IPS-20b (cell line): ENCODE data around the gene AKAP7.

Experiments used
- H3K27ac ChIP-seq: one replicate; pipeline ENCODE4 v1.5.1; 2013; ENCODE audit warnings: low read length
- H3K27me3 ChIP-seq: 2 replicates; pipeline ENCODE4 v1.6.1; 2013; ENCODE audit warnings: mild to moderate bottlenecking, low read length, inconsistent platforms; ENCODE audit not compliant: insufficient read depth
- H3K36me3 ChIP-seq: 2 replicates; pipeline ENCODE4 v1.6.1; 2013; ENCODE audit warnings: low read depth, mild to moderate bottlenecking, inconsistent platforms, low read length, moderate library complexity; ENCODE audit not compliant: insufficient read depth
- H3K4me1 ChIP-seq: 2 replicates; pipeline ENCODE4 v1.6.1; 2013; ENCODE audit warnings: mild to moderate bottlenecking, control low read depth, inconsistent platforms, low read length, moderate library complexity; ENCODE audit not compliant: insufficient read depth
- H3K4me3 ChIP-seq: 2 replicates; pipeline ENCODE4 v1.5.1; 2013; ENCODE audit warnings: mild to moderate bottlenecking, low read length, inconsistent platforms
- H3K9ac ChIP-seq: 2 replicates; pipeline ENCODE4 v1.6.1; 2013; ENCODE audit warnings: low read depth, mild to moderate bottlenecking, inconsistent platforms, low read length, moderate library complexity
- H3K9me3 ChIP-seq: 2 replicates; pipeline ENCODE4 v1.6.1; 2013; ENCODE audit warnings: mild to moderate bottlenecking, low read depth, low read length, inconsistent platforms; ENCODE audit not compliant: insufficient read depth

Gene AKAP7

DNA sequence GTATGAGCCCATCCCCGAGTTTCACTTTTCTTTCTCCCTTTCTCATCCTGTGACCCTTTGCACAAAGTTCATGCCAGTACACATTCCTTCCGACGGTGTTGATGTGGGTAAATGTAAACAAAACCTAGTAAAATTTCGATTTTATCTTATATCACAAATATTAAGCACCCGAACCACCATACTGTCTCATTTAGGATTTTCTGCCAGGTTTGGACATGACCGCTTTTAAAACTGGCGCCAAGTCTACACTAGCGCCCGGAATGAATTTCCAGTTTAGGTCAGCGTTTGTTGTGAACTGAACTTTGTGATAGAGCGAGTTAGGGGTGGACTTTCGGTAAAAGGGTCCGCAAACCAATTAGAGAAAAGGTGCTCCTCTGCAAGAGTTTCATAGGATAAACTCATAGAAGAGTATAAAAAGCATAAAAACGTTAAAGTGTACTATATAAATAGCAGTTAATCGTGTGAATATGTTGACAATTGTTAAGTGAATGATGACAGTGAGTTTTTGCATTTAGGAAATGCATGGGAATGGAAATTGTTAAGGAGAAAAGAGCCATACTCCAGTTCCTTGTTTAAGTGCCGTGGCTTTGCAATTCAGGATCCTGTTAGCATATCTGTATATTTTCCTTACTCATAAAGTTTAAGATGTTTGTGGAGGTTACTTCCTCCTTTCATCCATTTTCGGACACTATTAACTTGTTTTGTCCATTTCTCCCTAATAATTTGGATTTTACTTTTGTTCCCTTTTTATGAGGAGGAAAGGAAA lies 937 bp downstream of the AKAP7 start:
- Histone ChIP-seq H3K36me3 (no peaks in the 10 kb centered on the region), H3K27ac (no peak overlapping the region), H3K4me1 (peaks cover 12% of the 10 kb centered on the region; the same call in 1 of the 2 replicates), H3K4me3 (peak overlapping the region; percentile 79), H3K27me3 (peaks cover 23% of the 10 kb centered on the region), H3K9me3 (no peaks in the 10 kb centered on the region), H3K9ac (peak overlapping the region; percentile 76; the same call in 1 of the 2 replicates)

- Histone ChIP-seq H3K27me3 (peaks cover 13% of the 10 kb centered on the region), H3K27ac (no peak overlapping the region), H3K4me3 (no peak overlapping the region), H3K4me1 (peaks cover 12% of the 10 kb centered on the region; the same call in 1 of the 2 replicates), H3K36me3 (0 out of 2 replicates have a peak, but pooled peaks cover 6% of the 10 kb centered on the region), H3K9me3 (peaks cover 8% of the 10 kb centered on the region; the same call in 1 of the 2 replicates), H3K9ac (no peak overlapping the region)
Observed at GRCh38 chr6:131139599-131139998, 4.3 kb downstream of the AKAP7 start.

DNA sequence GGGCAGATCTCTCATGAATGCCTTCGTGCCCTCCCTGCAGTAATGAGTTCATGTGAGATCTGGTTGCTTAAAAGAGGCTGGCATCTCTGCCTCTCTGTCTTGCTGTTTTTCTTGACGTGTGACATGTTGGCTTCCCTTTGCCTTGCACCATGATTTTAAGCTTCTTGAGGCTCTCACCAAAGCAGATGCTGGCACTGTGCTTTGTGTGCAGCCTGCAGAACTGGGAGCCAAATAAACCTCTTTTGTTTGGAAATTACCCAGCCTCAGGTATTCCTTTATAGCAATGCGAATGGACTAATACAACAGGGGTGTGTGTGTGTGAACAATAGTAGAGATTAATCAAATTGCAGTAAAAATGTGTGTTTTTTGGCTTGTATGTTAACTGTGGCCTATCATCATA lies 8.1 kb downstream of the AKAP7 start:
- Histone ChIP-seq H3K4me1 (0 out of 2 replicates have a peak, but pooled peaks cover 4% of the 10 kb centered on the region), H3K27me3 (no peaks in the 10 kb centered on the region), H3K27ac (no peak overlapping the region), H3K4me3 (no peak overlapping the region), H3K9ac (no peak overlapping the region), H3K9me3 (peaks cover 8% of the 10 kb centered on the region; the same call in 1 of the 2 replicates), H3K36me3 (0 out of 2 replicates have a peak, but pooled peaks cover 6% of the 10 kb centered on the region)

DNA sequence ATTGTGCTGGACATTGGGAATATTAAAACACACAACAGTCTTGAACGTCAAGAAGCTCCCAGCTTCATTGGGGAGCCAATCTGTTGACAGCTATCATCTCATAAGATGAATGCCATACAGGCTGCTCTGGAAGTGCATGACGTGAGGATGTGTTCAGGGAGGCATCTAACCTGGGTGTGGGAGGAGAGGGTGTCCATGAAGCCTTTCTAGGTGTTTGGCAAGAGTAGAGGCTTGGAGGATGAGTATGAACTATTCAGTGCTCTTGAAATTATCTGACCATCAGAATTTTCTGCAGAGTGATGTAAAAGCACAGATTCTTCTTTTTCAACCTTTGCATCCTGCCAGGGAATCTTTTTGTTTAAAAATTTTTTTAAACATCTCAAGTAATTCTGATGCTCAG lies 11.6 kb downstream of the AKAP7 start:
- H3K9me3 ChIP-seq = peaks cover 8% of the 10 kb centered on the region; the same call in 1 of the 2 replicates
- H3K4me3 ChIP-seq = no peak overlapping the region
- H3K9ac ChIP-seq = no peak overlapping the region
- H3K27ac ChIP-seq = no peak overlapping the region
- no peaks in the 10 kb centered on the region for H3K4me1 ChIP-seq
- 0 out of 2 replicates have a peak, but pooled peaks cover 6% of the 10 kb centered on the region for H3K36me3 ChIP-seq
- H3K27me3 ChIP-seq = no peaks in the 10 kb centered on the region

DNA sequence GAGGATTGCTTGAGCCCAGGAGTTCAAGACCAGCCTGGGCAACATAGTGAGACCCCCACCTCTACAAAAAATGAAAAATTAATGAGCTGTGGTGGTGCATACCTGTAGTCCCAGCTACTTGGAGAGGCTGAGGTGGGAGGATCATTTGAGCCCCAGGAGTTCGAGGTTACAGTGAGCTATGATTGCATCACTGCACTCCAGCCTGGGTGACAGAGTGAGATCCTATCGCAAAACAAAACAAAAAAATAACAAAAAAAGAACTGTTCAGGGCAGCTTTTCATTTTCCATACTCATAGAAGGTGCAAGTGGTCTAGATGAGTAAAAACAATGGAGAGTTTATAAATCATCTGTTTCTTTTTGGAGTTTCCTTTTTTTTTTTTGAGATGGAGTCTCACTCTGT lies 21.1 kb downstream of the AKAP7 start:
- Histone ChIP-seq H3K9me3 (no peaks in the 10 kb centered on the region), H3K4me3 (no peak overlapping the region), H3K4me1 (peaks cover 10% of the 10 kb centered on the region; the same call in 1 of the 2 replicates), H3K36me3 (no peaks in the 10 kb centered on the region), H3K27ac (no peak overlapping the region), H3K9ac (no peak overlapping the region), H3K27me3 (no peaks in the 10 kb centered on the region)

DNA sequence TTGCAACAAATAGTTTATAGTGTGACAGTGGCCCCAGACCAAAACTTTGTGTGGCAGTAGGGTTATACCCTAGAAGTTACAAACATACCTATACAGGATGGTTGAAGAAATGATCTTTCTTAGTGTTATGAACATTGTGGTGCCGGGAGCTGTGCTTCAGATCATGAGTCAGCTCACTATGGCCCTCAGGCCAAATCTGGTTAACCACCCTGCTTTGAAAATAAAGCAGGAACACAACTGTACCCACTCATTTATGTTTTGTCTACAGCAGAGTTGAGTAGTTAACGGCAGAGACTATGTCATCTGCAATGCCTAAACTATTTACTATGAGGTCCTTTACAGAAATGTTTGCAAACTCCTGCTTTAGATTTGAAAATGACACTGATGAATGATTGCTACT lies 24.3 kb downstream of the AKAP7 start:
- peaks cover 36% of the 10 kb centered on the region for H3K4me1 ChIP-seq
- H3K36me3 ChIP-seq = no peaks in the 10 kb centered on the region
- H3K4me3 ChIP-seq = no peak overlapping the region
- no peaks in the 10 kb centered on the region for H3K9me3 ChIP-seq
- H3K27me3 ChIP-seq = no peaks in the 10 kb centered on the region
- H3K9ac ChIP-seq = no peak overlapping the region
- no peak overlapping the region for H3K27ac ChIP-seq

DNA sequence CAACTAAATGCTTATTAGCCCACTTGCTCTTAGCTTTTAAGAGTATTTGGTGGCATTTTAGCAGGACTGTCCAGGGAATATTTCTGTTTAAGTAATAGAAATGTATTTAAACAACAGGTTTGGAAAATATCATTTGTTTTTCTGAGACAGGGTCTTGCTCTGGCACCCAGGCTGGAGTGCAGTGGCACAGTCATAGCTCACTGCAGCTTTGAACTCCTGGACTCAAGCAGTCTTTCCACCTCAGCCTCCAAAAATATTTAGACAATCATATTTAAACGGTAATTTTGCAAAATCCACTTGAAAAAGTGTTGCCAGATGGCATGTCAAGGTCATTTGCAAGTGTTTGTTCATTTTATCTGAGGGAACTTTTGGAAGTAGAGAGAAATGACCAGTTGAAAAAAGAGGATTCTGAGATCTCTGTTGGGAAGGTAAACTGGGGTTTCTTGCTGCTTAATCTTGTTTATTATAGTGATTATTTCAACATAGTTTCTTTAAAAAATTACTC lies 25.0 kb downstream of the AKAP7 start:
- H3K36me3 ChIP-seq = no peaks in the 10 kb centered on the region
- no peak overlapping the region for H3K27ac ChIP-seq
- H3K4me3 ChIP-seq = no peak overlapping the region
- no peaks in the 10 kb centered on the region for H3K27me3 ChIP-seq
- H3K9me3 ChIP-seq = no peaks in the 10 kb centered on the region
- no peak overlapping the region for H3K9ac ChIP-seq
- peaks cover 36% of the 10 kb centered on the region for H3K4me1 ChIP-seq

DNA sequence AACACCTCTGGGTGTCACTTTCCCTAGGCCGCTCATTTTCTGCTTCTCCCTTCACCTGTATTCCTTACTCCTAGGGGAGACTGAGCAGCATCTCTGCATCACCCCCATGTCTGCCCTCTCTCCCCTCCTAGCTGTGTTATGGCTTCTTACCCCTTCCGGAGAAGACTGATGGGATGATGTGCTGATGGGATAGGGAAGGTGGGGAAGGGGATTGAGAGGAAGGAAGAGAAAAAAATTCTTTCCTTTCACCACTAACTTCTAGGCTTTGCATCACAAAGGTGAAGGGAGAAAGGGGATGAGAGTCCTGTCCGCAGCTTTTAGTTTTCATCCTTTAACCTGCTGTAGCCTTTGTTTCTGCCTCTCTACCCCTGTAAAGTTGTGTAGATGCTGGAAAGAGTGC lies 26.7 kb downstream of the AKAP7 start:
- no peak overlapping the region for H3K27ac ChIP-seq
- peaks cover 36% of the 10 kb centered on the region for H3K4me1 ChIP-seq
- H3K9me3 ChIP-seq = no peaks in the 10 kb centered on the region
- H3K36me3 ChIP-seq = no peaks in the 10 kb centered on the region
- H3K27me3 ChIP-seq = no peaks in the 10 kb centered on the region
- H3K4me3 ChIP-seq = no peak overlapping the region
- peak overlapping the region; percentile 17; the same call in 1 of the 2 replicates for H3K9ac ChIP-seq

DNA sequence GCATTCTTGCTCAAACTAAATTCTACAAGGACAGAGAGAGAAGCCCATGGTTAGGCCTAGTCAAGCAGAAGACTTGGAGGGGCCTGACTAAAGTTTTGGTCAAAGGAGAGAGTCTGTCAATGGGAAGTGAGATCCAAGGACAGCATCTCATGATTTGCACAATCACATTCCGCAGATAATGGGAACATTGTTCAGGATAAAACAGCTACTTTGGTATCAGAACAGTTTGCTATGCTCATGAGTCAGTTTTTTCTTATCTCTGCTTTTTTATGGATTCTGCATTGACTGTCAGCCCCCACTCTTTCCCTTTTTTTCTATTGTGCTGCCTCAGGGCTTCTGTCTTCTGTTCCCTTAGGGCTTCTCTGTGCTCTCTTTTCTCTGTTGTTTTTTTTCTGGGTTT lies 28.6 kb downstream of the AKAP7 start:
- no peaks in the 10 kb centered on the region for H3K9me3 ChIP-seq
- H3K27me3 ChIP-seq = no peaks in the 10 kb centered on the region
- H3K9ac ChIP-seq = no peak overlapping the region
- no peak overlapping the region for H3K4me3 ChIP-seq
- H3K27ac ChIP-seq = no peak overlapping the region
- no peaks in the 10 kb centered on the region for H3K36me3 ChIP-seq
- peaks cover 33% of the 10 kb centered on the region for H3K4me1 ChIP-seq

DNA sequence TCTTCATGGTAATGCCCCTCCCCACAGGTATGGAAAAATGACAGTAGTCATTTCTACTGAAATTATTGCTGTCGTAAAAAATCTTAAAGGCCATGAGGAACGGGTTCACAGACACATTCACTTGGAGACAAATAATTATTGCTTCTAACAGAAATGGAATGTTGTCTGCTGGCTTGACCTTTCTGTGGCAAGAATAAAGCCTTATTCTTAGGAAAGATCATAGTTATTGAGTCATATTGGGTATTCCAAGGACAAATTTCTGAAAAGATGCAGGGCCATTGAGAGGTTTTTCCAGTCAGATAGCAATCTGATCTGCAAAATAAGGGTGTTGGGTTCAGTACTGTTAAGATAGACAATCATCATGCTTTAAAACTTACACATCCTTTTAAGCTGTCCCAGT lies 29.2 kb downstream of the AKAP7 start:
- H3K4me1 ChIP-seq = peaks cover 33% of the 10 kb centered on the region
- no peaks in the 10 kb centered on the region for H3K27me3 ChIP-seq
- H3K4me3 ChIP-seq = no peak overlapping the region
- no peak overlapping the region for H3K9ac ChIP-seq
- no peak overlapping the region for H3K27ac ChIP-seq
- no peaks in the 10 kb centered on the region for H3K9me3 ChIP-seq
- H3K36me3 ChIP-seq = no peaks in the 10 kb centered on the region

DNA sequence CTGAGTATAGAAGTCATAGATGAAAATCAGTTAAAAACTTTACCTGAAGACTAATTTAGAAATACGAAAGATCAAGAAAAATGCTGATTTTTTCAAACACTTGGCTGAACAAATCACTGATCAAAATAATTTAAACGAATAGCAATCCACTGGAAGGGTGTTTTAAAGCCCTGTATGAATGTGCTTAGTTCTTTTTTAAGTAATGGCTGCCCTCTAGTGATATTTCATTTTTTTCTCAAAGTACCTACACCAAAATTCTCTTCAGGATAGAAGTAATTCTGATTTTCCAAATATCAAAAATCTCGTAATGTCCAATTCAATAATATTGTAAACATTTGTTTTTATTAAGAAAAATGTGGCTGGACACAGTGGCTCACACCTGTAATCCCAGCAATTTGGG lies 32.5 kb downstream of the AKAP7 start:
- H3K36me3 ChIP-seq = no peaks in the 10 kb centered on the region
- H3K27ac ChIP-seq = no peak overlapping the region
- H3K27me3 ChIP-seq = no peaks in the 10 kb centered on the region
- H3K9ac ChIP-seq = no peak overlapping the region
- peaks cover 16% of the 10 kb centered on the region for H3K4me1 ChIP-seq
- no peak overlapping the region for H3K4me3 ChIP-seq
- H3K9me3 ChIP-seq = no peaks in the 10 kb centered on the region

DNA sequence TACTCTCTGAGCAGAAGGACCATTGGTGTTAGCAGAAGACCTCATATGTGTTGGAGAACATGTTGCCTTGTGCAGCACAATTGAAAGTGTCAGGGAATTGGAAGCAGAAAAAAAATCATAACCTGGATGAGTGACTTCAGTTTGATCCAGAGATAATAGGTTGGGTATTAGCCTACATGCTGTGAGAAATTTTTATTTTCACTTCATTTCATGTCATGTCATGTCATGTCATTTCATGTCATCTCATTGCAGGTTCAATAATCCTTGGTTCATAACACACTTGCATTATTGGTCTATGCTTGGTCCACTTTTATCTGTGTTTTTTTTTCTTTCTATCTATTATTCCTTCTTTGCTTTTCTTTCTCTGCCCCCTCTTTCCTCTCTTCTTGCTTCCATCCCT lies 34.3 kb downstream of the AKAP7 start:
- peaks cover 5% of the 10 kb centered on the region for H3K4me1 ChIP-seq
- no peaks in the 10 kb centered on the region for H3K36me3 ChIP-seq
- H3K4me3 ChIP-seq = no peak overlapping the region
- no peak overlapping the region for H3K9ac ChIP-seq
- H3K27me3 ChIP-seq = no peaks in the 10 kb centered on the region
- H3K27ac ChIP-seq = no peak overlapping the region
- H3K9me3 ChIP-seq = no peaks in the 10 kb centered on the region
